ENCODE measurements around the gene TRMT61A. TPM values are rescaled to one million over a fixed set of nuclear protein-coding genes. Genes with fewer than 3 reads are reported as not detected.
A peak's percentile ranks its signal among the peaks of the same experiment; 100 is the strongest.

TRMT61A gene
- total and polyA plus RNA-seq, 2 of the 13 experiments (the other 11 are each of a cell fraction or from before 2014, with no cell fraction given): 6.5 to 13.6 TPM

DNA sequence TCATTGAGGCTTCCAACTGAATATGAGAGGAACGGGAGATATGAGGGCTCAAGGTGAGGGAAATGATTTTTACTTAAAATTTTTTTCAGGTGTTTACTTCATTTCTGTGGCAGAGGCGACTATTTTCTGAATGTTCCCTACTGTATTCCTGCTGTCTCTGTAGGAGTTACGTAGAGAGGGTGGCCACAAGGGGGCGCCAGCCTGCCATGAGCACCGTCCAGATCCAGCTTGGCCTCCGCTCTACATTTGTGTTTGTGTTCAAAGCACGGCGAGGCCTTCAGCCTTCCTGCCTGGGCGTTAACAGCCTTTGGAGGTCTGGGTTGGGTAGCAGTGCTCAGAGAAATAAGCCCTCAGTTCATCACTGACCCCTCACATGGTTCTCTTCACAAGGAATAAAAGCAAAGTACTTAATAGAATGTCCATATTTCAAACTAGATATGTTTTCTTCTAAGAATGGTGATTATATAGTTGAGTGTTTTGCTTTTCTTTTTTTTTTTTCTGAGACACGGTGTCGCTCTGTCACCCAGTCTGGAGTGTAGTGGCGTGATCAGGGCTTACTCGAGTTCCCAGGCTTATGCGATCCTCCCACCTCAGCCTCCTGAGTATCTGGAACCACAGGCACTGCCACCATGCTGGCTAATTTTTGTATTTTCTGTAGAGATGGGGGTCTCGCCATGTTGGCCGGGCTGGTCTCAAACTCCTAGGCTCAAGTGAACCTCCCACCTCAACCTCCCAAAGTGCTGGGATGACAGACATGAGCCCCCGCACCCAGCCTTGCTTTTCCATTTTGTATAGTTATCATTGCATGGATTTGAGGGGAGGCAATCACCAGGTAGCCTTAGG lies 28.6 kb upstream of the TRMT61A start (continued):
- TF ChIP-seq RERE (CRISPR knock-in tag; IDR thresholded peaks at IDR 0.05; ENCODE audit: low read depth): no peak
- no peak for TF ChIP-seq TEAD3 (CRISPR knock-in tag; optimal IDR thresholded peaks at IDR 0.05; ENCODE audit: borderline replicate concordance)
- 0 out of 2 replicates have a peak, but pooled peaks have one; percentile 32 for TF ChIP-seq ZNF772 (CRISPR knock-in tag; IDR thresholded peaks at IDR 0.05)
- no peak for TF ChIP-seq ZNF737 (CRISPR knock-in tag; IDR thresholded peaks at IDR 0.05; ENCODE audit: borderline replicate concordance)
- no peak for TF ChIP-seq MLX (CRISPR knock-in tag; IDR thresholded peaks at IDR 0.05)
- TF ChIP-seq ZNF563 (CRISPR knock-in tag; IDR thresholded peaks at IDR 0.05): no peak
- TF ChIP-seq NBN (conservative IDR thresholded peaks at IDR 0.05): no peak
- TF ChIP-seq HOXA7 (CRISPR knock-in tag; IDR thresholded peaks at IDR 0.05): no peak
- no peak for TF ChIP-seq ZMYM2 (CRISPR knock-in tag; IDR thresholded peaks at IDR 0.05)
- no peak for TF ChIP-seq ISX (CRISPR knock-in tag; conservative IDR thresholded peaks at IDR 0.05)
- TF ChIP-seq ATRX (CRISPR knock-in tag; IDR thresholded peaks at IDR 0.05; ENCODE audit: borderline replicate concordance): no peak
- no peak for TF ChIP-seq ZNF12 (CRISPR knock-in tag; IDR thresholded peaks at IDR 0.05)
- TF ChIP-seq WIZ (CRISPR knock-in tag; IDR thresholded peaks at IDR 0.05): no peak
- TF ChIP-seq NKX3-1 (CRISPR knock-in tag; IDR thresholded peaks at IDR 0.05): no peak
- TF ChIP-seq ZNF10 (CRISPR knock-in tag; IDR thresholded peaks at IDR 0.05; ENCODE audit: borderline replicate concordance, low read depth): no peak
- TF ChIP-seq, protein P1, sequence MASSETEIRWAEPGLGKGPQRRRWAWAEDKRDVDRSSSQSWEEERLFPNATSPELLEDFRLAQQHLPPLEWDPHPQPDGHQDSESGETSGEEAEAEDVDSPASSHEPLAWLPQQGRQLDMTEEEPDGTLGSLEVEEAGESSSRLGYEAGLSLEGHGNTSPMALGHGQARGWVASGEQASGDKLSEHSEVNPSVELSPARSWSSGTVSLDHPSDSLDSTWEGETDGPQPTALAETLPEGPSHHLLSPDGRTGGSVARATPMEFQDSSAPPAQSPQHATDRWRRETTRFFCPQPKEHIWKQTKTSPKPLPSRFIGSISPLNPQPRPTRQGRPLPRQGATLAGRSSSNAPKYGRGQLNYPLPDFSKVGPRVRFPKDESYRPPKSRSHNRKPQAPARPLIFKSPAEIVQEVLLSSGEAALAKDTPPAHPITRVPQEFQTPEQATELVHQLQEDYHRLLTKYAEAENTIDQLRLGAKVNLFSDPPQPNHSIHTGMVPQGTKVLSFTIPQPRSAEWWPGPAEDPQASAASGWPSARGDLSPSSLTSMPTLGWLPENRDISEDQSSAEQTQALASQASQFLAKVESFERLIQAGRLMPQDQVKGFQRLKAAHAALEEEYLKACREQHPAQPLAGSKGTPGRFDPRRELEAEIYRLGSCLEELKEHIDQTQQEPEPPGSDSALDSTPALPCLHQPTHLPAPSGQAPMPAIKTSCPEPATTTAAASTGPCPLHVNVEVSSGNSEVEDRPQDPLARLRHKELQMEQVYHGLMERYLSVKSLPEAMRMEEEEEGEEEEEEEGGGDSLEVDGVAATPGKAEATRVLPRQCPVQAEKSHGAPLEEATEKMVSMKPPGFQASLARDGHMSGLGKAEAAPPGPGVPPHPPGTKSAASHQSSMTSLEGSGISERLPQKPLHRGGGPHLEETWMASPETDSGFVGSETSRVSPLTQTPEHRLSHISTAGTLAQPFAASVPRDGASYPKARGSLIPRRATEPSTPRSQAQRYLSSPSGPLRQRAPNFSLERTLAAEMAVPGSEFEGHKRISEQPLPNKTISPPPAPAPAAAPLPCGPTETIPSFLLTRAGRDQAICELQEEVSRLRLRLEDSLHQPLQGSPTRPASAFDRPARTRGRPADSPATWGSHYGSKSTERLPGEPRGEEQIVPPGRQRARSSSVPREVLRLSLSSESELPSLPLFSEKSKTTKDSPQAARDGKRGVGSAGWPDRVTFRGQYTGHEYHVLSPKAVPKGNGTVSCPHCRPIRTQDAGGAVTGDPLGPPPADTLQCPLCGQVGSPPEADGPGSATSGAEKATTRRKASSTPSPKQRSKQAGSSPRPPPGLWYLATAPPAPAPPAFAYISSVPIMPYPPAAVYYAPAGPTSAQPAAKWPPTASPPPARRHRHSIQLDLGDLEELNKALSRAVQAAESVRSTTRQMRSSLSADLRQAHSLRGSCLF (CRISPR knock-in tag; IDR thresholded peaks at IDR 0.05; ENCODE audit: borderline replicate concordance): no peak
- TF ChIP-seq, protein P2, sequence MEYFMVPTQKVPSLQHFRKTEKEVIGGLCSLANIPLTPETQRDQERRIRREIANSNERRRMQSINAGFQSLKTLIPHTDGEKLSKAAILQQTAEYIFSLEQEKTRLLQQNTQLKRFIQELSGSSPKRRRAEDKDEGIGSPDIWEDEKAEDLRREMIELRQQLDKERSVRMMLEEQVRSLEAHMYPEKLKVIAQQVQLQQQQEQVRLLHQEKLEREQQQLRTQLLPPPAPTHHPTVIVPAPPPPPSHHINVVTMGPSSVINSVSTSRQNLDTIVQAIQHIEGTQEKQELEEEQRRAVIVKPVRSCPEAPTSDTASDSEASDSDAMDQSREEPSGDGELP (IDR thresholded peaks at IDR 0.05; ENCODE audit: borderline replicate concordance, low read depth): no peak
- TF ChIP-seq TBX2 (CRISPR knock-in tag; IDR thresholded peaks at IDR 0.05; ENCODE audit: borderline replicate concordance): peak; percentile 37; the same call in 1 of the 2 replicates
